Activated naive CD8-positive, alpha-beta T cell treated with anti-CD3 and anti-CD28 coated beads, Interleukin-2, amount 10 ng/mL, durations not matched to agents 7 days and 5 days (primary cell): ENCODE results near the gene NT5DC2. TPM values are rescaled to one million over a fixed set of nuclear protein-coding genes. Genes with fewer than 3 reads are reported as not detected.
"Not testable (repeated sequence)": the region's sequence is repeated elsewhere in the genome, so short reads cannot be mapped to it uniquely, and the experiment has no call there.

ENCODE experiments used
- ATAC-seq: fragments of 150-1000 bp; cut with Tn5 transposase; one replicate; pipeline ENCODE4 v1.10.0; 2021; ENCODE audit warnings: low read depth, moderate library complexity
- POLR2A ChIA-PET: fragments of 350-600 bp; sonication (Branson Sonifier 250); formaldehyde crosslinking; loops from one replicate; lab custom pipeline; 2021; ENCODE audit warnings: antibody characterized with exemption; lab: Charles Lee
- DNase-seq: peaks from one replicate; pipeline ENCODE4 v3.0.0; 2021
- H3K27ac Mint-ChIP-seq: one replicate; pipeline ENCODE4 v1.8.0; 2022; ENCODE audit warnings: mild to moderate bottlenecking, mixed read lengths
- H3K27me3 Mint-ChIP-seq: one replicate; pipeline ENCODE4 v1.8.0; 2022; ENCODE audit warnings: mild to moderate bottlenecking, moderate library complexity, mixed read lengths
- H3K36me3 Mint-ChIP-seq: one replicate; pipeline ENCODE4 v1.8.0; 2021; ENCODE audit warnings: mild to moderate bottlenecking, mixed read lengths
- H3K4me1 Mint-ChIP-seq: one replicate; pipeline ENCODE4 v1.8.0; 2021; ENCODE audit warnings: mixed read lengths
- H3K4me3 Mint-ChIP-seq: one replicate; pipeline ENCODE4 v1.8.0; 2022; ENCODE audit warnings: mild to moderate bottlenecking, moderate library complexity, mixed read lengths
- H3K9me3 Mint-ChIP-seq: one replicate; pipeline ENCODE4 v1.8.0; 2021; ENCODE audit warnings: mixed read lengths
- total RNA-seq, 2 experiments: library from RNA; stranded (reverse); gene quantifications; one replicate each; pipeline ENCODE4 v1.2.3, GENCODE V29; 2021

The NT5DC2 gene
- total RNA-seq, 2 experiments from 2014 or later = 22.3 to 28.7 TPM

DNA sequence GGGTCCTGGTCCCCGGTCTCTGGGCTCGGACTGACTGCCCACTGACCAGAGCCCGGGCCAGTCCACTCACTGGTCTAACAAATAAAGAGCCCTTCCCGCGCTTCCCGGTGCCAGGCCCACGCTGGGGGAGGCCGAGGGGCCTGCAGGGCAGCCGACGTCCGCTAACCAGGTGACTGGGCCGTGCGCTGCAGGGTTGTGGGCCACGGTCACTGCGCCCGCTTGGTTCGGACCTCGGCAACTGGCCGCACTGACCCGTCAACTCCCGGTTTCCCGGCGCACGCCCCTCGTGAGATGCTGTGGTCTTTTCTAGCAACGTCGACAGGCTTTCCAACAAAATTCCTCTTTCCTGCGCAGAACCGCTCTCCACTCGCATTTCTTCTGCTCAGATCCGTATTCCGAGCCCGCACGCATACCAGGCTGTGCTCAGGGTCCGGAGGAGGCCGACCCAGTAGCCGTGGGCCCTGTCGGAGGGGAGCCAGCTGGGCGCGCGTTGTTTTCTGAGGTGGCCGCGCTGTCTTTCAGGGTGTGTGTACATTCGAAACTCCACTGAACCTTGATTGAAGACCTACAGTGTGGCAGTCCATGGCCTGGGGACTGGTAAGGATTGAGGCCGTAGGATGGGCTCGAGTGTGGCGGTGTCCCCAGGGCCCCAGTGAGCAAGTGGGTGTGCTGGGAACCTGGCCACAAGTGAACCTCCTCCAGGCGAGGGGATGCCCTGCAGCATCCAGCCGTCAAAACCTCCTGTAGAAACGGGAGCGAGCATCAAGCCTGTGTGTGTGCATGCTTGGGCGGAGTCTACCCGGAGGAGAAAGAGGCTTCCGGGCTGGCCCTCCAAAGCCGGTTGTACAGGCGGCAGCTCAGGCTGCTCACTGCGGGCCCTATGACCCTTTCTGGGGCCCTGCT lies 875 bp upstream of the NT5DC2 start:
- Mint-ChIP-seq H3K36me3 (peaks cover 14% of the 10 kb centered on the region), H3K9me3 (no peaks in the 10 kb centered on the region), H3K27ac (peak overlapping the region; percentile 60), H3K27me3 (no peaks in the 10 kb centered on the region), H3K4me3 (peak overlapping the region; percentile 81), H3K4me1 (peaks cover 31% of the 10 kb centered on the region)
- POLR2A ChIA-PET = no interaction called here
- DNase-seq (peak; percentile 32), ATAC-seq (no peak)

DNA sequence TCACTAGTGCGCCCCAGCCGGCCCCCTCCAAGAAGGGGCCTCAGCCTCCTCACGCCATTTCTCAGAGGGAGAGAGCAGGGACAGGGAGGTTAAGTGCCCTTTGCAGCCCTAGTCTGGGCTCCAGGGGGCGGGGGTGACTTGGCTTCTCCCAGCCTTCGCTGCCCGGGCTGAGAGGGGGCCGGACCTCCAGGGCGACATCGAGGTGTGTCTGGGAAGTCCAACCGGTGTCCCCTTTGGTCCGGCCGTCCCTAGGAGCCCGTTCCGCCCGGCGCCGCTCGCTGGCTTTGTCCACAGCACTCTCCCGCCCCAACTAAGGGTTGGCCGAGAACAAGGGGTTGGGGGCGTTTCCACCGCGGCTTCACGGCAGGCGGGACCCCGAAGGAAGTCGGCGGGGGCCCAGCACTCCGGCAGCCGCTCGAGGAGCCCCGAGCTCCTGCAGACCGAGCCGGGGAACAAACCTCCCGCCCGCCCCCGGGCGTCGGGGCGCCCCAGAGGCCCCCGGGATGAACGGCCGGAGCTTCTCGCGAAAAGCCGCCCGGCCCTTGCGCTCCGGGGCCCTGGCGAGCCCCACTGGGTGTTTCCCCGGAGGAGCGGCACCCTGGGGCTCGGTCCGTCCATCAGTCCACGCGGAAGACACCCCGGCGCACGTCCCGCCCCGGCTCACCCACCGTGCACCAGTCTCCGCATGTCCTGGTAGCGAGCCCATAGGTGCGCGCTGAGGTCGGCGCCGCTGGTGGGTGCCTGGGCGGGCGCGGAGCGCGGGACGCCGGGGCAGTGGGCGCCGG lies 627 bp downstream of the NT5DC2 start:
- no peaks in the 10 kb centered on the region for H3K9me3 Mint-ChIP-seq
- peaks cover 19% of the 10 kb centered on the region for H3K4me1 Mint-ChIP-seq
- H3K36me3 Mint-ChIP-seq = peaks cover 9% of the 10 kb centered on the region
- no peaks in the 10 kb centered on the region for H3K27me3 Mint-ChIP-seq
- H3K27ac Mint-ChIP-seq = peak overlapping the region; percentile 30
- POLR2A ChIA-PET = interaction anchor here (1.0 kb wide), 1 partner anchor 62 kb away, joined by 3 read pairs; no protein-coding TSS in a partner anchor
- H3K4me3 Mint-ChIP-seq = peak overlapping the region; percentile 75
- peak; percentile 63 for DNase-seq
- ATAC-seq = no peak

DNA sequence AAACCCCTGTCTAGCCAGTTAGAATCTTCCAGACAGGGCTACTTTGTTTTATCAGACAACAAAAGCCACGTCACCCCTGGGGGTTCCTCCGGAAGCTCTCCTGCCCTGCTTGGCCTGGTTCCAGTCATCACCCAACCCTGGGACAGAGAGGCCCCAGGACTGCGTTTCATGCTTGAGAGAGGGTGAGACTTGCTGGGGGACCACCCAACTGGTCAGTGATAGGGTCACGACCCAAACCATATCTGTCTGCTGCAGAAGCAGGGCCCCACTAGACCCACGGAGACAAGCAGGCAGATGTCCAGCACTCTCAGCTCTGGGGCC lies 1.2 kb downstream of the NT5DC2 start:
- POLR2A ChIA-PET = interaction anchor here (1.0 kb wide), 1 partner anchor 61 kb away, joined by 3 read pairs; no protein-coding TSS in a partner anchor
- peak; percentile 37 for DNase-seq

DNA sequence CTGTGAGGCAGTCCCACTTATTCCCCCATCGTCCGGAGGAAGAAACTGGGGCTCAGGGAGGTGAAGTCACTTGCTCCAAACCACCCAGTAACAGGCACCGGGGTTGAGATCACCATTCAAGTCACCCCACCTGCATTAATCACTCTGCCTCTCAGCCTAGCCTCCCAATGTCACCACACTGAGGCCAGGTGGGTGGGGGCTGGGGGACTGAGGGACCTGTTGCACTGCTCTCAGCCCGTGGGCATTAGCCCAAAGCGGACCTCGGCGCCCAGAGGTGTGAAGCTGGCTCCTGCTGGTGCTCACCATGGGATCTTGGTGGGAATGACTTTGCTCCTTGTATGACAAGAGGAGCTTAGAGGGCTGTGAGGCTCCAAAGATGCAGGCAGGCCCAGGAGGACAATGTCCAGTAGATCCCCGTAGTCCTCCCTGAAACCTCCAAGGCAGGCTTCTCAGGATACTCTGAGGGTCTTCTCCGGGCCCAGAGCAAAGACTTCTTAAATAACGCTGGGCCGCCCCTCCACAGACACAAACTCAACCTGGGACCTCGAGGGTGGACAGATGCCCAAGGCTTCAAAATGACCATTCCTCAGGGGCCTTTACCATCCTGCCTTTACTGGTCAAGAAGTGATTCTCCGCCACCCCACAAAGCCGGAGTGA lies 1.7 kb downstream of the NT5DC2 start:
- ATAC-seq (no peak), DNase-seq (no peak)
- POLR2A ChIA-PET = interaction anchor here (1.0 kb wide), 1 partner anchor 61 kb away, joined by 3 read pairs; no protein-coding TSS in a partner anchor
- H3K4me1 Mint-ChIP-seq = peaks cover 11% of the 10 kb centered on the region
- peak overlapping the region; percentile 75 for H3K4me3 Mint-ChIP-seq
- H3K36me3 Mint-ChIP-seq = peaks cover 4% of the 10 kb centered on the region
- no peaks in the 10 kb centered on the region for H3K9me3 Mint-ChIP-seq
- H3K27me3 Mint-ChIP-seq = no peaks in the 10 kb centered on the region
- no peak overlapping the region for H3K27ac Mint-ChIP-seq

More for the DNA sequence above, 1.2 kb downstream of the NT5DC2 start:
- peak overlapping the region; percentile 75 for H3K4me3 Mint-ChIP-seq
- peak overlapping the region; percentile 30 for H3K27ac Mint-ChIP-seq
- H3K36me3 Mint-ChIP-seq = peaks cover 5% of the 10 kb centered on the region
- no peaks in the 10 kb centered on the region for H3K9me3 Mint-ChIP-seq
- ATAC-seq = no peak
- peaks cover 14% of the 10 kb centered on the region for H3K4me1 Mint-ChIP-seq
- H3K27me3 Mint-ChIP-seq = no peaks in the 10 kb centered on the region

DNA sequence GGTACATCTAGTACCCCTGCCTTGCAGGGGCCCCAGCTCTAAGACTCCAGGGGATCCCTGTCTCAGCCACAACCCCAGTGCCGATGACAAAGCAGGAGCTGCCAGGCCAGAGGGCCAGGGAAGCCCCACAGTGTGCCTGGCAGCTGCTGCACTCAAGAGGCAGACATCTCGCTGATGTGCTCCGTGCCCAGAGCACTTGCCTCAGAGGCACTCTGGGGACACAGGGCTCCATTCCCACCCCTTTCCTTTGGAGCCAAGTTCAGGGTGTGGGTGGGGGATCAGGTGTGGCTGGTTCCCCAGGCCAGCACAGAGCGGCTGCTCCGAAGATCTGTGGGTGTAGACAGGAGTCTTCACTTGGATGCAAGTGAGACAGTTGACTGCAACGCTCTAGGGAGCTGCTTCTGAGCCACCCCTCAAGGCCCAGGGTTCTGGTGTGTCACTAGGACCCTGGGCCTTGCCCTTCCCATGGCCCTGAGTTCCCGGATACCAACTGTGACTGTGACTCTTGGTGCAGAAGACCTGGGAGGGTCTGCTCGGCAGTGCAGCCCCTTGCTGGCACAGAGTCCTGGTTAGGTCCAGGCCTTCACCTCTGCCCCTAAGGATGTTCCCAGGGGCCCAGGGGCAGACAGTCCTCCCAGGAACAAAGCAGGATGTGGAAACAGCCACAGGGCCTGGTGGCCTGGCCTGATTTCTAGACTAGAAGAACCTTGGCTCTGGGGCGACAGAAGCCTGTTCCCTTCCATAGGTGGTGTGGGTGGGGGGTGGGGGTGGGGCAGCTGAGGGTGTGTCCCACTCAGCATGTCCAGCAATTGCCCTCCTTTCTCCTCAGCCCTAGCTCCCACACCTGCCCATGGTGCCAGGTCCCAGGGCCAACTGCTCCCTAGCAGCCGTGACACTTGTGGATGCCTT lies 2.5 kb downstream of the NT5DC2 start:
- Mint-ChIP-seq H3K36me3 (peaks cover 4% of the 10 kb centered on the region), H3K27me3 (no peaks in the 10 kb centered on the region), H3K9me3 (no peaks in the 10 kb centered on the region), H3K4me1 (peaks cover 11% of the 10 kb centered on the region), H3K4me3 (no peak overlapping the region), H3K27ac (no peak overlapping the region)
- ATAC-seq (no peak), DNase-seq (peak; percentile 33)
- POLR2A ChIA-PET = no interaction called here

DNA sequence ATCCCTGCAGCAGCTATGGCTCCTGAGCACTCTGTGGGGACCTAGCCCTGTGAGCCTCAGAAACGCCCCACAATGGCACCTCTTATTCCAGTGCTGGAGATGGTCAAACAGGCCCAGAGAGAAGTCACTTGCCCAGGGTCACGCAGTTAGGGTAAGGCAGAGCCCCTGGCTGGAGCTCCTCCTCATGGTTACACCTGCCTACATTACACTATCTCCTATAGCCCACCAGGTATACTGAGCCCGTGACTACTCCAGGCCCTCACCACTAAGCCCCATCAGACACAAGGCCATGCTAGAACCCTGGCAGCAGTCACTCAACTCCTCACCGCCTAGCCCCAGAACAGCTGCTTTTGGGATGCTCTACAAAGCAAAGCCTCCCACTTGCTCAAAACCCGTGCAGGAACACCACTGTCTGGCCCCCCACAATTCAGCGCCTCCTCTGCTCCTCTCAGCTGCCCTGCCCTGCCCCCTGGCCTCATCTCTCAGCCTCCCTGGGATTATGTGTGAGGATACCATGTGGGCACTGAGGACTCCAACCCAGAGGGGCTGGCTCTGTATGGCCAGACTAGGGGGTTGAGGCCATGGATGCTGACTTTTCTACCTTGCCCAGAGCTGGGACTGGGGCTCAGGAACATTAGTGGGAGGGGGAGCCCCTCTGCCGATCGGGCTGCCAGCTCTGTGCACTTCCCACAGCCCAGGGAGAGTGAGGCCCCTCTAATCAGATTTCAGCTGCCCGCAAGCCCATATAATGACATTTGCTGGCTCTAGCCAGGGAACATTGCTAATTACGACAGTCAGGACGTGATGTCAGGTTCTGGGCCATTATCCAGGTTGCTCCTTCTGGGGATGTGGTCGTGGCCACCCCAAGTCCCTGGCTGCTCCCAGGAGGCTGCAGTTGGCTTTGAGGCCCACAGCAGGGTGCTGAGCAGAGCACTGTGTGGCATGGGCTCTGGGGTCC lies 4.0 kb downstream of the NT5DC2 start:
- Mint-ChIP-seq H3K27ac (no peak overlapping the region), H3K4me1 (peaks cover 2% of the 10 kb centered on the region), H3K36me3 (peaks cover 4% of the 10 kb centered on the region), H3K9me3 (no peaks in the 10 kb centered on the region), H3K27me3 (no peaks in the 10 kb centered on the region), H3K4me3 (no peak overlapping the region)
- no peak for ATAC-seq
- DNase-seq = peak; percentile 25
- POLR2A ChIA-PET = no interaction called here

DNA sequence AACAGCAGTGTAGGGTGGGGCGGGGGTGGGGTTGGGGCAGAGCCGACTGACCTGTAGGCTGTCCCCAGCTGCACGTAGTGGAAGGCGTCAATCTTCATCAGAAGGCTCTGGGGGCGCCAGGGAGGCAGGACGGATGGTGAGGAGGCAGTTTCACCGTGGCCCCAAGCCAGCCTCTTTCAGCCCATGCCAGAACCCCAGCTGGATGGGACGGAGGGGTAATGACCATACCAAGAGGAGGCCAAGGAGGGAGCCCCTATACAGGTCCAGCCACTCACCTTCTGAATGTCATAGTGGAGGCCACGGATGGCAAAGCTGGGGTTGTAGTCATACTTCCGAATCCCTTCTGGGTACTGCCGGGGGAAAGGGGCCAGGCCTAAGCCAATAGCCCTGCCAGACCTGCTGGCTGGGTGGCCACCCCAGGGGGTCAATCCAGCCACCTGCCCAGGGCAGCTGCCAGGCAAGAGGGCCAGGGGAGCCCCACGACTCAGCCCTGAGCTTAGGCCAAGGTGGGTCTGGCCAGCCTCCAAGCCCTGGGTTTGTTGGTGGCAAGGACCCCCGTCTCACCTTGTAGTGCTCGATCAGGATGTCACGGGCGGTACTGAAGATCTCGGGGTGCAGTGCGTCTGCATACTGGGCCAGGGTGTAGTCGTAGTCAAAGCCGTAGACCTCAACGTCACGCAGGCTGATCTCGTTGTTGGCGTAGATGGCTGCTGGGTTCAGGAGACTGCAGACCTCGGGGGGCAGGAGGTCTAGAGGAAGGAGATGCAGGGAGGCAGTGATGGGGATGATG lies 4.9 kb downstream of the NT5DC2 start:
- peaks cover 7% of the 10 kb centered on the region for H3K36me3 Mint-ChIP-seq
- H3K4me1 Mint-ChIP-seq = peaks cover 2% of the 10 kb centered on the region
- DNase-seq (peak; percentile 27), ATAC-seq (no peak)
- POLR2A ChIA-PET = no interaction called here
- no peaks in the 10 kb centered on the region for H3K9me3 Mint-ChIP-seq
- H3K27me3 Mint-ChIP-seq = no peaks in the 10 kb centered on the region
- H3K4me3 Mint-ChIP-seq = no peak overlapping the region
- no peak overlapping the region for H3K27ac Mint-ChIP-seq

DNA sequence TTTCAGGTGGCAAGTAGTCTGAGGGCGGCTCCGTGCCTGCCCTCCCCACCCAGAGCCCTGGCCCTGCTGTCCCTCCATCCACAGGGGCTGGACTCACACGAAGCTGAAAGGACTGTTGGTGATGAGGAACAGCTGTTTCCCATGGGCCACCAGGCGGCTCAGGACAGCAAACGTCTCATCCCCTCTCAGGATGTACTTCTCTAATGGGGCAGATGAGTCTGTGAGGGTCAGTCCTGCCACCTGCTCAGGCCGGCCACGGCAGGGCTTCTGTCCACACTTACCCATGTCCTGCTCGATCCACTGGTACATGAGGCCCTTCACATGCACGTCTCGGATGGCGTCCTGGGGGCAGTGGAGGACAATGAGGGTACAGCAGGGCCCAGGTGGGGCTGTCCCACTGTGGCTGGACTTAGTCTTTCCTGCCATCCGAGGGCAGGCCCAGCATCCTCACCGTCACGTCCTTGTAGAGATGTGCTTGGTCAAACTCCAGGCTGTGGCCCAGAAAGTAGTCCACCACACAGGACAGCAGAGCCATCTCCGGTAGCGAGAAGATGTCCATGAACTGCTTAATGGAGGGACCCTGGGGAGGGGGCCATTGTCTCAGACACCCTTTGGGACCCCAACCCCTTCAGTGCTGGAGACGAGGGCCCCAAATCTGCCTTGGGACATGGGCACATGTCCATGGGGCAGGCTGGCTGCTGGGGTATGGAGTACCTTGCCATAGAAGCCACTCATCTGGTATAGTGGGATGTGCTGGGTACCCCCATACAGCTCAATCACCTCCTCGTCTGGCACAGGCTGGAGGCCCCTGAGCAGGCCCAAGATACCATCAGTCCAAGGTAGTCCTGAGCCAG lies 5.7 kb downstream of the NT5DC2 start:
- Mint-ChIP-seq H3K9me3 (no peaks in the 10 kb centered on the region), H3K4me3 (no peak overlapping the region), H3K36me3 (peaks cover 7% of the 10 kb centered on the region), H3K27me3 (no peaks in the 10 kb centered on the region), H3K4me1 (peaks cover 2% of the 10 kb centered on the region), H3K27ac (no peak overlapping the region)
- DNase-seq (peak; percentile 25), ATAC-seq (no peak)
- POLR2A ChIA-PET = no interaction called here

DNA sequence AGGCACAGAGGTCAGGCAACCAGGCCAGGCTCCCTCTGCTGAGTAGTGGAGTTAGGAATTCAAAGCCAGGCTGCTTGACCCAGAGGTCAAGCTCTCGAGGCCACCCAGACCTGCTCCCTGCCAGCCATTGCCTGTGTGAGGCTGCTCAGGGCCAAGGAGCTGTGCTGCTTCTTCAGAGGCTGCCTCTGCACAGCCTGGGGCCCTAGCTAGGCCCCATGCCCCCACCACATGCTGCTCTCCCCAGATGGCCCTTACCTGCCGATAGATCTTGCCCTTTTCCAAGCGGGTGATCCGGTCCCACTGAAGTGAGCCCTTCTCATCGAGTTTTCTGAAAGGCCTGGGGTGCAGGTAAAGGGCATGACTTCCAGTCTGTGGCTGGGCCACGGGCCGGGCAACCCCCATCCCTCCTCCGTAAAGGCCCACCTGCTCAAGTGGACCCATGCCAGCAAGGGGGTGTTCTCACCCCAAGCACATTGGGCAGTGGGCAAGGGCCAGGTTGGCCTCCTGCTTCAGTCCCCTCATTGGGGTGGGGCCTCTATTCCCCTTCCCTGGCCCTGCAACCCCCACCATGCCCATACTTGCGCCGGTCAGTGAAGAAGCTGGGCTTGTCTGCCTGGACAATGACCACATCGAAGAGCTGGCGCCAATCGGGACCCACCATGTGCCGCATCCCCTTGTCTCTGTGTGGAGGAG lies 6.5 kb downstream of the NT5DC2 start:
- H3K4me1 Mint-ChIP-seq = peaks cover 2% of the 10 kb centered on the region
- POLR2A ChIA-PET = interaction anchor here (1.7 kb wide), 1 partner anchor 9 kb away, joined by 6 read pairs; the partner anchor contains the start of gene UQCC5
- no peak overlapping the region for H3K27ac Mint-ChIP-seq
- DNase-seq (peak; percentile 20), ATAC-seq (no peak)
- no peaks in the 10 kb centered on the region for H3K27me3 Mint-ChIP-seq
- no peaks in the 10 kb centered on the region for H3K9me3 Mint-ChIP-seq
- H3K36me3 Mint-ChIP-seq = peaks cover 7% of the 10 kb centered on the region
- no peak overlapping the region for H3K4me3 Mint-ChIP-seq

DNA sequence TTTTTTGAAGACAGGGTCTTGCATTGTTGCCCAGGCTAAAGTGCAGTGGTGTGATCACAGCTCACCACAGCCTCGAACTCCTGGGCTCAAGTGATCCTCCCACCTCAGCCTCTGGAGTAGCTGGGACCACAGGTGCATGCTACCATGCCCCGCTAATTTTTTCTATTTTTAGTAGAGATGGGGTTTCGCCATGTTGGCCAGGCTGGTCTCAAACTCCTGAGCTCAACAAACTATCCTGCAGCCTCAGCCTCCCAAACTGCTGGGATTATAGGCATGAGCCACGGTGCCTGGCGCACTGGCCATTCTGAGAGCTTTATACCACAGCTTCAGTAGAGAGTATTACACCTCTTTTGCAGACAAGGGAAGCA lies 7.0 kb downstream of the NT5DC2 start:
- H3K27me3 Mint-ChIP-seq, H3K36me3 Mint-ChIP-seq, ATAC-seq, H3K4me1 Mint-ChIP-seq, H3K27ac Mint-ChIP-seq, H3K4me3 Mint-ChIP-seq, DNase-seq, H3K9me3 Mint-ChIP-seq: not testable (repeated sequence)
- POLR2A ChIA-PET = interaction anchor here (1.7 kb wide), 1 partner anchor 10 kb away, joined by 6 read pairs; the partner anchor contains the start of gene UQCC5
